BLaER1 (cell line): Measurements from ENCODE around the gene RARG.

ENCODE experiments used
- H3K27ac ChIP-seq: shearing (Covaris generic); formaldehyde crosslinking; 2 replicates; pipeline ENCODE4 v1.8.1; 2022
- H3K27me3 ChIP-seq: shearing (Covaris generic); formaldehyde crosslinking; 2 replicates; pipeline ENCODE4 v1.8.1; 2022
- H3K36me3 ChIP-seq: shearing (Covaris generic); formaldehyde crosslinking; 2 replicates; pipeline ENCODE4 v1.8.1; 2022
- H3K4me1 ChIP-seq: shearing (Covaris generic); formaldehyde crosslinking; 2 replicates; pipeline ENCODE4 v1.8.1; 2022
- H3K4me2 ChIP-seq: shearing (Covaris generic); formaldehyde crosslinking; 2 replicates; pipeline ENCODE4 v1.8.1; 2022
- H3K4me3 ChIP-seq: shearing (Covaris generic); formaldehyde crosslinking; 2 replicates; pipeline ENCODE4 v1.8.1; 2022
- H3K9ac ChIP-seq: shearing (Covaris generic); formaldehyde crosslinking; 2 replicates; pipeline ENCODE4 v1.8.1; 2022
- H3K9me3 ChIP-seq: shearing (Covaris generic); formaldehyde crosslinking; 2 replicates; pipeline ENCODE4 v1.8.1; 2022
- H4K20me1 ChIP-seq: shearing (Covaris generic); formaldehyde crosslinking; 2 replicates; pipeline ENCODE4 v1.8.1; 2022
- Cebpa-rat ChIP-seq: shearing (Covaris generic); IDR thresholded peaks from 2 replicates; pipeline ENCODE4 v1.8.1; 2022

The RARG gene

DNA sequence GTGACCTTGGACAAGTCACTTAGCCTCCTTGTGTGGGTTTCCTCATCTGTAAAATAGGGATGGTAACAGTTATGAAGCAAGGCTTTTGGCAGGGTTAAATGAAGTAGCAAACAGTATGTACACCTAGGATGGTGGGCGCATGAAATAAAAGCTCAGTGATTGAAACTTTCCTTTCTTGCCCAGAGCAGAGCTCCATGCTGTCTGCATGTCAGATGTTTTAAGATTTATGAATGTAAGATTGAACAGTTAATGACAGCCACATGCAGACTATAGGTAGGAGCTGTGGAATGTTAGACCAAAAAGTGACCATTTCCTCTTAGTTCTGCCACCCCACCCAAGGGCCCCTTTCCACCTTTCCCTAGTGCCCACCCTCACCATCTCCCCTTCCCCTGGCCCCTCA lies 37.0 kb downstream of the RARG start:
- Histone ChIP-seq H3K4me1 (peaks cover 37% of the 10 kb centered on the region), H3K36me3 (peaks cover 40% of the 10 kb centered on the region), H3K27me3 (no peaks in the 10 kb centered on the region), H4K20me1 (peaks cover 7% of the 10 kb centered on the region; the same call in 1 of the 2 replicates), H3K4me2 (no peak overlapping the region), H3K9ac (no peak overlapping the region), H3K4me3 (no peak overlapping the region), H3K9me3 (no peaks in the 10 kb centered on the region), H3K27ac (no peak overlapping the region)
- no peak for TF ChIP-seq Cebpa-rat

GRCh38 chr12:53193985-53194716 lies 37.9 kb downstream of the RARG start:
- no peak overlapping the region for H3K4me2 ChIP-seq
- peaks cover 40% of the 10 kb centered on the region for H3K36me3 ChIP-seq
- H3K27me3 ChIP-seq, result no peaks in the 10 kb centered on the region

GRCh38 chr12:53193040-53193439 lies 39.0 kb downstream of the RARG start:
- H3K27ac ChIP-seq, result no peak overlapping the region
- peaks cover 25% of the 10 kb centered on the region for H3K4me1 ChIP-seq
- no peak overlapping the region for H3K4me3 ChIP-seq
- H3K9ac ChIP-seq, result no peak overlapping the region
- H3K4me2 ChIP-seq, result no peak overlapping the region
- peaks cover 51% of the 10 kb centered on the region for H3K36me3 ChIP-seq
- TF ChIP-seq Cebpa-rat, result no peak
- H3K9me3 ChIP-seq, result no peaks in the 10 kb centered on the region
- H4K20me1 ChIP-seq, result peaks cover 17% of the 10 kb centered on the region; the same call in 1 of the 2 replicates
- H3K27me3 ChIP-seq, result no peaks in the 10 kb centered on the region

More at GRCh38 chr12:53193985-53194716, 37.9 kb downstream of the RARG start:
- no peak for TF ChIP-seq Cebpa-rat
- peaks cover 7% of the 10 kb centered on the region; the same call in 1 of the 2 replicates for H4K20me1 ChIP-seq
- H3K9ac ChIP-seq, result no peak overlapping the region
- peaks cover 36% of the 10 kb centered on the region for H3K4me1 ChIP-seq
- H3K9me3 ChIP-seq, result no peaks in the 10 kb centered on the region
- no peak overlapping the region for H3K27ac ChIP-seq
- H3K4me3 ChIP-seq, result no peak overlapping the region

- no peak for TF ChIP-seq Cebpa-rat
- peaks cover 21% of the 10 kb centered on the region; the same call in 1 of the 2 replicates for H4K20me1 ChIP-seq
- H3K27me3 ChIP-seq, result no peaks in the 10 kb centered on the region
- no peak overlapping the region for H3K9ac ChIP-seq
- H3K4me3 ChIP-seq, result no peak overlapping the region
- H3K4me2 ChIP-seq, result no peak overlapping the region
- peaks cover 20% of the 10 kb centered on the region for H3K4me1 ChIP-seq
- no peaks in the 10 kb centered on the region for H3K9me3 ChIP-seq
- peaks cover 56% of the 10 kb centered on the region for H3K36me3 ChIP-seq
- H3K27ac ChIP-seq, result no peak overlapping the region
Measured at GRCh38 chr12:53192531-53193021, 39.4 kb downstream of the RARG start.

GRCh38 chr12:53191885-53192530 lies 40.0 kb downstream of the RARG start:
- no peak for TF ChIP-seq Cebpa-rat
- Histone ChIP-seq H3K4me3 (no peak overlapping the region), H3K9ac (no peak overlapping the region)

DNA sequence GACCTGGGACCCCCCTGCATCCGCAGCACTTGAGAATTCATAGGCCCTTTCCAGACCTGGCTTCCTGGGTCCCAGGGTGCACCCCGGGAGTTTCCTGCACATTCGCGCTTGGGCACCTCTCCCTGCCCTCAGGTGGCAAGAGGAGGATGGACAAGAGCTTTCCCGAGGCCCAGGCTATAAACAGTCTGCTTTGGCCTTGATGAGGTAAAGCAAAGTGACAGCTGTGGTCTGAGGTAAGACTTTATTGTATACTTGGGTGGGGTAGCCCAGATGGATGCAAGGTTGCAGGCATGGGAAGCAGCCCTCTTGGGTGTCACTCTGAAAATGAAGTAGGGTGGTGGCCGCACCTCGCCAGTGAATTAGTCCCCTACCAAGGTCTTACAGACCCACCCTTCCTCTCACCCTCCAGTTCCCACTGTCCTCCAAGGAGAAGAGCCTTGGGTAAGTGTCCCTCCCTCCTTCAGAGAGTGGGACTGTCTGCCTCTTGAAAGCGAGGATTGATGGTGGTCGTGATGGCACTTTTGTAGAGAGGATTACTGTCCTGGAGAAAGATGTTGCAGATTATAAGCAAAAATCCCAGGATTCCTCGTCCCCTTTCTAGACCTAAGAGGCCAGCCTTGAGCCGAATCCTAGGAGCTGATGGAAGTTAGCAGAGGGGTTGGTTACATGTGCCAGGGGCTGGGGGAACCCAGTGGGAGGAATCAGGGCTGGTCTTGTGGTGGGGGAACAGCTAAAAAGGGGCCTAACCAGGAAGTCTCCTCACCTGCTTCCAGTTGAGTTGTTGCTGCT lies 40.7 kb downstream of the RARG start:
- peaks cover 34% of the 10 kb centered on the region for H4K20me1 ChIP-seq
- H3K27me3 ChIP-seq, result no peaks in the 10 kb centered on the region
- H3K9me3 ChIP-seq, result no peaks in the 10 kb centered on the region
- no peak overlapping the region for H3K4me3 ChIP-seq
- H3K36me3 ChIP-seq, result peaks cover 60% of the 10 kb centered on the region
- no peak overlapping the region for H3K27ac ChIP-seq
- H3K4me2 ChIP-seq, result no peak overlapping the region
- no peak for TF ChIP-seq Cebpa-rat
- no peak overlapping the region for H3K9ac ChIP-seq
- peaks cover 19% of the 10 kb centered on the region for H3K4me1 ChIP-seq

More at GRCh38 chr12:53191885-53192530, 40.0 kb downstream of the RARG start:
- H3K9me3 ChIP-seq, result no peaks in the 10 kb centered on the region
- peaks cover 19% of the 10 kb centered on the region for H3K4me1 ChIP-seq
- H3K36me3 ChIP-seq, result peaks cover 59% of the 10 kb centered on the region
- H3K4me2 ChIP-seq, result no peak overlapping the region
- no peaks in the 10 kb centered on the region for H3K27me3 ChIP-seq
- H3K27ac ChIP-seq, result no peak overlapping the region
- H4K20me1 ChIP-seq, result peaks cover 27% of the 10 kb centered on the region; the same call in 1 of the 2 replicates

DNA sequence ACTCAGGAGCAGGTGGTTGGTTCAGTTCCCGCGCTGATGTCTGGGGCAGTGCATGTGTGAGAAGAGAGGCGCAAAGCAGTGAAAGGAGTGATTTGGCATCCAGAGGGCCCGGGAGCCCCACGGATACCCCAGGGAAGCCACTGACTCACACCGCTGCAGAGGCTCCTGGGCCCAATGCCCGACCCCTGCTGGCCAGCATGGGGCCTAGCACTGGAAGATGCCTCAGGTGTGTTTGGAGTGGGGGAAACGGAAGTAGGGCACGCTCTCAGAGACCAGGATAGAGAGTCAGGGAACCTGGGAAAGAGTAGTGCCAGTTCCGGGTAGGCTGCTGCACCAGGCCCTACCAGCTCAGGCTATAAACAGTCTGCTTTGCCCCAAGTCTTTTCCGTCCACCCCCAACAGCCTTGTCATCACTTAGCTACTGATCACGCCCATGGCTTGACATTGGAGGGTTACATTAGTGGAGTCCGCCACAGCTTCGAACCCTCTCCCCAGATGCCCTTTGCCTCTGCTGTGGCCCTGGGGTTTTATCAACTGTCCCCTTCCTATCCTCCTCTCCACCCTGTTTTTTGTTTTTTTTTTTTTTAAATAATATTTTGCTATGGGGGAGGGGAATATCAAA lies 41.8 kb downstream of the RARG start:
- no peak for TF ChIP-seq Cebpa-rat
- Histone ChIP-seq H3K4me2 (peak overlapping the region; percentile 34; the same call in 1 of the 2 replicates), H3K36me3 (peaks cover 70% of the 10 kb centered on the region), H3K27me3 (no peaks in the 10 kb centered on the region), H3K4me1 (peaks cover 19% of the 10 kb centered on the region), H4K20me1 (peaks cover 45% of the 10 kb centered on the region), H3K9ac (no peak overlapping the region), H3K27ac (no peak overlapping the region), H3K9me3 (no peaks in the 10 kb centered on the region), H3K4me3 (no peak overlapping the region)

GRCh38 chr12:53187145-53187899 lies 44.7 kb downstream of the RARG start:
- Histone ChIP-seq H3K9me3 (no peaks in the 10 kb centered on the region), H3K36me3 (peaks cover 85% of the 10 kb centered on the region), H4K20me1 (peaks cover 74% of the 10 kb centered on the region), H3K9ac (no peak overlapping the region), H3K27ac (no peak overlapping the region), H3K4me1 (peaks cover 46% of the 10 kb centered on the region), H3K4me3 (no peak overlapping the region), H3K27me3 (no peaks in the 10 kb centered on the region), H3K4me2 (no peak overlapping the region)
- TF ChIP-seq Cebpa-rat, result no peak

DNA sequence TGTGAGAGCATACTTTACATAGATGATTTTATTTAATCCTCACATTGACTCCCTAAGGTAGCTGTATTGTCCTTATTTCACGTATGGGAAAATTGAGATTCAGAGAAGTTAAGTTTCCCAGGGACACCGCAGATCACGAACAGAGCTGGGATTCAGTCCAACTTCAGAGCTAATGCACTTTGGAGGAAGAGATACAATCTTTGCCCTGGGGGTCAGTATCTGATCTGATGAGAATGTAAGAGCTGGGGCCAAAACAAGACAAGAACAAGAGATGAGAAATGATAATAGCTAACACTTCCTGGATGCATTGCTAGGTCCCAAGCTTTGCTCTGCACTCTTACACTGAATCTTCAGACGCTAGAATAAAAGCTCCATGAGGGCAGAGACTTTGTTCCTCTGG lies 45.3 kb downstream of the RARG start:
- Histone ChIP-seq H3K4me1 (peaks cover 52% of the 10 kb centered on the region), H3K4me3 (no peak overlapping the region), H3K27me3 (no peaks in the 10 kb centered on the region), H3K9me3 (no peaks in the 10 kb centered on the region), H3K4me2 (no peak overlapping the region), H4K20me1 (peaks cover 80% of the 10 kb centered on the region), H3K36me3 (peaks cover 85% of the 10 kb centered on the region), H3K27ac (no peak overlapping the region), H3K9ac (no peak overlapping the region)
- no peak for TF ChIP-seq Cebpa-rat
